SK-N-SH (cell line): ENCODE data around the gene ABHD8. TPM values are rescaled to one million over a fixed set of nuclear protein-coding genes. Genes with fewer than 3 reads are reported as not detected.

ENCODE experiments used
- CTCF ChIA-PET: fragments of 300-600, 350-600 bp; formaldehyde crosslinking; extraction: SDS; loops from one replicate; lab custom pipeline; 2021; lab: Yijun Ruan, JAX
- POLR2A ChIA-PET: fragments of 350-600 bp; sonication (Branson Sonifier 250); formaldehyde crosslinking; extraction: SDS; loops from one replicate; lab custom pipeline; 2020; ENCODE audit warnings: antibody characterized with exemption, inconsistent platforms; lab: Yijun Ruan, JAX
- DNase-seq: peaks from one replicate; pipeline ENCODE4 v3.0.0; 2012
- H2AFZ ChIP-seq: fragments of 200-600 bp; sonication (generic); 2 replicates; pipeline ENCODE4 v1.8.1; 2016; ENCODE audit warnings: antibody characterized with exemption, mild to moderate bottlenecking, low read depth
- H3F3A ChIP-seq: fragments of 200-600 bp; sonication (generic); replicated peaks from 2 replicates; pipeline ENCODE3; 2016; ENCODE audit warnings: antibody characterized with exemption, mild to moderate bottlenecking; ENCODE audit not compliant: insufficient read depth
- H3K27ac ChIP-seq, 2 experiments: fragments of 200-500 bp in 1 of 2; fragments of 200-600 bp in 1 of 2; sonication (Bioruptor generic) in 1 of 2; sonication (generic), shearing (Covaris generic) in 1 of 2; 2 replicates each; pipeline versions ENCODE4 v1.5.1 to v1.6.1; 2014 to 2016; ENCODE audit warnings: low read depth in 2 of 2, inconsistent platforms in 1 of 2, low read length in 1 of 2, mild to moderate bottlenecking in 1 of 2, mixed read lengths in 1 of 2
- H3K27me3 ChIP-seq: fragments of 200-600 bp; sonication (generic), shearing (Covaris generic); 2 replicates; pipeline ENCODE4 v1.6.1; 2016; ENCODE audit warnings: mixed run types; ENCODE audit not compliant: insufficient read depth
- H3K36me3 ChIP-seq, 2 experiments: fragments of 200-500 bp in 1 of 2; fragments of 200-600 bp in 1 of 2; sonication (Bioruptor generic) in 1 of 2; sonication (generic) in 1 of 2; replicated peaks in 1 of 2; 2 replicates each; pipeline versions ENCODE3 to v1.5.1; 2014 to 2016; ENCODE audit warnings: low read length in 1 of 2, mild to moderate bottlenecking in 1 of 2; ENCODE audit not compliant: insufficient read depth in 2 of 2, control insufficient read depth in 1 of 2
- H3K4me1 ChIP-seq, 2 experiments: fragments of 200-500 bp in 1 of 2; fragments of 200-600 bp in 1 of 2; sonication (Bioruptor generic) in 1 of 2; sonication (generic), shearing (Covaris generic) in 1 of 2; 2 replicates each; pipeline versions ENCODE4 v1.5.1 to v1.6.1; 2014 to 2016; ENCODE audit warnings: low read depth in 1 of 2, low read length in 1 of 2, mixed run types in 1 of 2; ENCODE audit not compliant: insufficient read depth in 2 of 2, control insufficient read depth in 1 of 2
- H3K4me2 ChIP-seq: fragments of 200-600 bp; sonication (generic), shearing (Covaris generic); 2 replicates; pipeline ENCODE4 v1.6.1; 2017; ENCODE audit warnings: mixed run types
- H3K4me3 ChIP-seq, 2 experiments: fragments of 200-500 bp in 1 of 2; fragments of 200-600 bp in 1 of 2; sonication (Bioruptor generic) in 1 of 2; sonication (generic), shearing (Covaris generic) in 1 of 2; 2 replicates each; pipeline versions ENCODE4 v1.5.1 to v1.8.1; 2014 to 2016; ENCODE audit warnings: low read depth in 2 of 2, inconsistent platforms in 1 of 2, low read length in 1 of 2, mild to moderate bottlenecking in 1 of 2, mixed read lengths in 1 of 2, moderate library complexity in 1 of 2
- H3K79me2 ChIP-seq: fragments of 200-600 bp; sonication (generic); 2 replicates; pipeline ENCODE4 v1.8.1; 2017; ENCODE audit warnings: mild to moderate bottlenecking; ENCODE audit not compliant: insufficient read depth
- H3K9ac ChIP-seq: fragments of 200-600 bp; sonication (generic); 2 replicates; pipeline ENCODE4 v1.6.1; 2017; ENCODE audit warnings: mixed run types
- H3K9me2 ChIP-seq: fragments of 200-600 bp; sonication (generic); 2 replicates; pipeline ENCODE4 v1.6.1; 2017; ENCODE audit warnings: mixed run types
- H3K9me3 ChIP-seq: fragments of 200-600 bp; sonication (generic); 2 replicates; pipeline ENCODE4 v1.6.1; 2017; ENCODE audit warnings: mixed run types, mild to moderate bottlenecking, moderate library complexity
- H4K20me1 ChIP-seq: fragments of 200-600 bp; sonication (generic); 2 replicates; pipeline ENCODE4 v1.6.1; 2017; ENCODE audit warnings: mild to moderate bottlenecking, mixed run types; ENCODE audit not compliant: insufficient read depth
- CHD2 ChIP-seq: fragments of 150-350 bp; IDR thresholded peaks from 2 replicates; pipeline ENCODE4 v1.6.1; 2018; ENCODE audit warnings: low read length; ENCODE audit not compliant: partially characterized antibody
- CTCF ChIP-seq: fragments of 200-600 bp; sonication (generic); IDR thresholded peaks from 2 replicates; pipeline ENCODE4 v1.6.1; 2017; ENCODE audit warnings: antibody characterized with exemption, mild to moderate bottlenecking, moderate library complexity
- FOXJ3 ChIP-seq: sonication (generic); formaldehyde crosslinking; IDR thresholded peaks from 2 replicates; pipeline ENCODE4 v1.5.1; 2020; ENCODE audit warnings: mild to moderate bottlenecking, missing genetic modification reagents
- FOXM1 ChIP-seq: IDR thresholded peaks from 2 replicates; pipeline ENCODE4 v1.4.0; 2012; ENCODE audit warnings: low read depth, mild to moderate bottlenecking
- GATA2 ChIP-seq: sonication (generic); formaldehyde crosslinking; IDR thresholded peaks from 2 replicates; pipeline ENCODE4 v1.5.0; 2020; ENCODE audit warnings: mild to moderate bottlenecking, missing genetic modification reagents
- JUND ChIP-seq: IDR thresholded peaks from 2 replicates; pipeline ENCODE4 v1.4.0; 2012
- MAX ChIP-seq: IDR thresholded peaks from 2 replicates; pipeline ENCODE4 v1.4.0; 2012; ENCODE audit warnings: low read depth
- RAD21 ChIP-seq: IDR thresholded peaks from 2 replicates; pipeline ENCODE4 v1.6.1; 2012; ENCODE audit warnings: mild to moderate bottlenecking, low read length
- RXRA ChIP-seq: IDR thresholded peaks from 2 replicates; pipeline ENCODE4 v1.4.0; 2012; ENCODE audit warnings: low read depth, mild to moderate bottlenecking, borderline replicate concordance
- SIN3A ChIP-seq: IDR thresholded peaks from 2 replicates; pipeline ENCODE4 v1.6.1; 2012; ENCODE audit warnings: low read depth, mild to moderate bottlenecking, low read length, moderate library complexity, borderline replicate concordance
- TEAD4 ChIP-seq: IDR thresholded peaks from 2 replicates; pipeline ENCODE4 v1.4.0; 2012; ENCODE audit warnings: mild to moderate bottlenecking, borderline replicate concordance; ENCODE audit not compliant: insufficient read depth
- WGBS: methylation state at CpG from one replicate; pipeline ENCODE4 v1.1.6; 2017; ENCODE audit warnings: low lambda C conversion rate; 5-methylcytosine and 5-hydroxymethylcytosine counted together
- polyA plus RNA-seq, 3 experiments: library from polyadenylated mRNA; depleted of rRNA; stranded (reverse); fragments of >200 nt; gene quantifications; 2 replicates each; pipeline ENCODE4 v1.2.3, GENCODE V29; 2012

The ABHD8 gene
- polyA plus RNA-seq, 1 of the 3 experiments (the other 2 are of a cell fraction): 11.1 TPM

GRCh38 chr19:17256130-17256529 is 47.1 kb downstream of the ABHD8 start:
- no peaks in the 10 kb centered on the region for H4K20me1 ChIP-seq
- H3F3A ChIP-seq: no peaks in the 10 kb centered on the region
- H3K27ac ChIP-seq: no peak overlapping the region
- H3K9me2 ChIP-seq: no peaks in the 10 kb centered on the region
- H2AFZ ChIP-seq: no peak overlapping the region
- no peaks in the 10 kb centered on the region for H3K36me3 ChIP-seq
- no peak for TF ChIP-seq FOXM1
- POLR2A ChIA-PET: no interaction called here
- H3K4me3 ChIP-seq: no peak overlapping the region
- 59% methylated on average over 3 of the region's 3 CpGs for WGBS
- no peak overlapping the region for H3K4me2 ChIP-seq
- H3K9me3 ChIP-seq: peaks cover 9% of the 10 kb centered on the region; the same call in 1 of the 2 replicates
- no peaks in the 10 kb centered on the region for H3K79me2 ChIP-seq
- H3K27me3 ChIP-seq: no peaks in the 10 kb centered on the region
- no peaks in the 10 kb centered on the region for H3K4me1 ChIP-seq
- DNase-seq: no peak
- no peak overlapping the region for H3K9ac ChIP-seq
- CTCF ChIA-PET: interaction anchor here (1.0 to 1.7 kb wide), 2 partner anchors 26 to 27 kb away, joined by 4 to 5 read pairs; no protein-coding TSS in a partner anchor

DNA sequence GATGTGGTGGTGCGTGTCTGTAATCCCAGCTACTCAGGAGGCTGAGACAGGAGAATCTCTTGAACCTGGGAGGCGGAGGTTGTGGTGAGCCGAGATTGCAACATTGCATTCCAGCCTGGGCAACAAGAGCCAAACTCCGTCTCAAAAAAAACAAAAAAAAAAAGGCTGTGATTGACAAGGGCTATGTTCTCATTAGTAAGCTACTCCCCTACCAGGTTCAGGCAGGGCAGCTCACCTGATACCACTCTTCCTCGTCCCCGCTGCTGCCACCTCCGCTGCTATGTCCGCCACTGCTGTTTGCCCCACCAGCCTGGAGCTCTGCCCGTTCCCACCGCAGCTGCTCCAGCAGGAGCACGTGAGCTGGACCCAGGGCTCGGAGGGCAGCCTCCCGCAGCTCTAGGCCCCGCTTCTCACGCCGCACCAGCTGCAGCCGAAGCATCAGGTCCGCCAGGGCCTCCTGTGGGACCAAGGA is 48.0 kb downstream of the ABHD8 start:
- TF ChIP-seq SIN3A (no peak), MAX (no peak), JUND (no peak), RAD21 (no peak), FOXJ3 (CRISPR knock-in tag) (no peak), RXRA (no peak), GATA2 (CRISPR knock-in tag) (no peak), TEAD4 (no peak), CTCF (no peak), CHD2 (no peak)
- Histone ChIP-seq H3K4me3 (no peak overlapping the region), H3K9me3 (peaks cover 9% of the 10 kb centered on the region; the same call in 1 of the 2 replicates), H3F3A (no peaks in the 10 kb centered on the region), H3K27ac (no peak overlapping the region), H3K27me3 (no peaks in the 10 kb centered on the region), H3K9ac (no peak overlapping the region), H3K79me2 (no peaks in the 10 kb centered on the region), H3K4me1 (no peaks in the 10 kb centered on the region), H2AFZ (no peak overlapping the region), H3K4me2 (no peak overlapping the region), H3K9me2 (no peaks in the 10 kb centered on the region), H4K20me1 (no peaks in the 10 kb centered on the region), H3K36me3 (no peaks in the 10 kb centered on the region)
- ChIA-PET CTCF (interaction anchor here (1.7 kb wide), 1 partner anchor 28 kb away, joined by 4 read pairs; no protein-coding TSS in a partner anchor), POLR2A (no interaction called here)
- WGBS: 77% methylated on average over 18 of the region's 18 CpGs
- no peak for DNase-seq
